GM12878 (cell line): Measurements from ENCODE around the gene ZNF692. TPM values are rescaled to one million over a fixed set of nuclear protein-coding genes. Genes with fewer than 3 reads are reported as not detected.

Source experiments
- ATAC-seq: fragments of 200-7000 bp; cut with Tn5 transposase; 3 replicates; pipeline ENCODE4 v1.9.1; 2020; ENCODE audit warnings: mild to moderate bottlenecking, moderate library complexity
- BruUV-seq: library from RNA; stranded (reverse); fragments of 400-500 nt; replicated peaks from 2 replicates; lab custom pipeline; 2021; lab: Mats Ljungman, UMichigan
- CTCF ChIA-PET: fragments of 300-600 bp; sonication (Branson Sonifier 250); formaldehyde crosslinking; extraction: SDS; loops from one replicate; lab custom pipeline; 2021; ENCODE audit warnings: inconsistent platforms; lab: Yijun Ruan, JAX
- POLR2A ChIA-PET: fragments of 350-600 bp; formaldehyde crosslinking; extraction: SDS; loops from one replicate; lab custom pipeline; 2021; ENCODE audit warnings: inconsistent platforms; lab: Charles Lee
- RAD21 ChIA-PET: fragments of 300-600 bp; sonication (Branson Sonifier 250); formaldehyde crosslinking; loops from one replicate; lab custom pipeline; 2023; ENCODE audit warnings: antibody characterized with exemption; ENCODE audit not compliant: unreplicated experiment; lab: Charles Lee
- SMC1A ChIA-PET: fragments of 300-600 bp; sonication (Branson Sonifier 250); formaldehyde crosslinking; loops from one replicate; lab custom pipeline; 2023; ENCODE audit not compliant: unreplicated experiment, uncharacterized antibody; lab: Charles Lee
- DNase-seq: peaks from one replicate; pipeline ENCODE4 v3.0.0-alpha.2; 2011; ENCODE audit warnings: low read depth, low spot score
- FAIRE-seq: peaks from 3 replicates; lab custom pipeline; 2011; peaks lifted over from hg19 to GRCh38; lab: Jason Lieb, UNC
- H2AFZ ChIP-seq: 2 replicates; pipeline ENCODE4 v1.6.0; 2011; ENCODE audit warnings: low read depth, low read length, control low read depth; ENCODE audit not compliant: control insufficient read depth
- H3K27ac ChIP-seq: 2 replicates; pipeline ENCODE4 v1.5.1; 2011; ENCODE audit warnings: control low read depth; ENCODE audit not compliant: control insufficient read depth, insufficient read depth
- H3K27me3 ChIP-seq, 2 experiments: replicated peaks in 1 of 2; 2 replicates each; pipeline versions ENCODE4 v1.6.0 to v1.6.1; 2011; ENCODE audit warnings: low read length in 1 of 2; ENCODE audit not compliant: control insufficient read depth in 2 of 2, insufficient read depth in 2 of 2
- H3K36me3 ChIP-seq, 2 experiments: 2 replicates each; pipeline ENCODE4 v1.5.1; 2011; ENCODE audit warnings: low read length in 1 of 2; ENCODE audit not compliant: control insufficient read depth in 2 of 2, insufficient read depth in 2 of 2
- H3K4me1 ChIP-seq: 2 replicates; pipeline ENCODE4 v1.6.1; 2011; ENCODE audit warnings: mild to moderate bottlenecking, low read length, moderate library complexity, mixed read lengths; ENCODE audit not compliant: control insufficient read depth, insufficient read depth
- H3K4me2 ChIP-seq: 2 replicates; pipeline ENCODE4 v1.6.0; 2011; ENCODE audit warnings: control low read depth; ENCODE audit not compliant: control insufficient read depth, insufficient read depth
- H3K4me3 ChIP-seq: fragments of 200-600 bp; sonication (generic); 2 replicates; pipeline ENCODE4 v1.5.1; 2016
- H3K79me2 ChIP-seq: 2 replicates; pipeline ENCODE4 v1.6.0; 2011; ENCODE audit warnings: low read length; ENCODE audit not compliant: control insufficient read depth, insufficient read depth
- H3K9ac ChIP-seq: 2 replicates; pipeline ENCODE4 v1.8.0; 2011; ENCODE audit warnings: low read length, control low read depth, mixed read lengths; ENCODE audit not compliant: control insufficient read depth, insufficient read depth
- H3K9me3 ChIP-seq: replicated peaks from 3 replicates; pipeline ENCODE4 v1.5.1; 2011; ENCODE audit warnings: mild to moderate bottlenecking, low read length; ENCODE audit not compliant: control insufficient read depth, insufficient read depth
- H4K20me1 ChIP-seq: 2 replicates; pipeline ENCODE4 v1.6.0; 2011; ENCODE audit not compliant: control insufficient read depth, insufficient read depth
- CREB1 ChIP-seq: IDR thresholded peaks from 2 replicates; pipeline ENCODE4 v1.6.1; 2012; ENCODE audit warnings: low read depth, mild to moderate bottlenecking, inconsistent platforms
- GABPA ChIP-seq: IDR thresholded peaks from 2 replicates; pipeline ENCODE4 v1.6.1; 2014; ENCODE audit warnings: antibody characterized with exemption, low read depth, mild to moderate bottlenecking, inconsistent platforms
- HCFC1 ChIP-seq: fragments of 150-350 bp; IDR thresholded peaks from 2 replicates; pipeline ENCODE4 v1.6.1; 2014; ENCODE audit warnings: low read length
- IKZF1 ChIP-seq: fragments of 450-650 bp; conservative IDR thresholded peaks from 2 replicates; pipeline ENCODE4 v1.6.1; 2017; ENCODE audit warnings: antibody characterized with exemption, mild to moderate bottlenecking
- NFIC ChIP-seq: IDR thresholded peaks from 2 replicates; pipeline ENCODE4 v1.6.1; 2012; ENCODE audit warnings: low read depth, mild to moderate bottlenecking, inconsistent platforms, low read length, moderate library complexity
- PKNOX1 ChIP-seq: fragments of 450-650 bp; IDR thresholded peaks from 2 replicates; pipeline ENCODE4 v1.6.1; 2016; ENCODE audit warnings: mild to moderate bottlenecking
- PML ChIP-seq: IDR thresholded peaks from 2 replicates; pipeline ENCODE4 v1.6.1; 2012; ENCODE audit warnings: low read length, inconsistent platforms
- POLR2A ChIP-seq: IDR thresholded peaks from 2 replicates; pipeline ENCODE4 v1.6.1; 2011; ENCODE audit warnings: low read depth, mild to moderate bottlenecking, low read length
- POLR2AphosphoS2 ChIP-seq: IDR thresholded peaks from 2 replicates; pipeline ENCODE4 v1.6.1; 2011; ENCODE audit warnings: low read depth, mild to moderate bottlenecking, low read length, improper control_type of control experiment, moderate library complexity
- SMAD1 ChIP-seq: fragments of 450-650 bp; IDR thresholded peaks from 2 replicates; pipeline ENCODE4 v1.6.1; 2018; ENCODE audit warnings: mild to moderate bottlenecking, low read depth; ENCODE audit not compliant: partially characterized antibody
- TAF1 ChIP-seq: IDR thresholded peaks from 2 replicates; pipeline ENCODE4 v1.6.1; 2011; ENCODE audit warnings: mild to moderate bottlenecking, low read depth, low read length, borderline replicate concordance
- TCF12 ChIP-seq: IDR thresholded peaks from 2 replicates; pipeline ENCODE4 v1.6.1; 2011; ENCODE audit warnings: low read depth, mild to moderate bottlenecking, low read length
- WRNIP1 ChIP-seq: IDR thresholded peaks from 2 replicates; pipeline ENCODE4 v1.6.1; 2011; ENCODE audit warnings: low read depth, low read length, improper control_type of control experiment, borderline replicate concordance
- ZBTB11 ChIP-seq: fragments of 450-650 bp; formaldehyde crosslinking; IDR thresholded peaks from 2 replicates; pipeline ENCODE4 v1.5.0; 2022; ENCODE audit warnings: mild to moderate bottlenecking, missing genetic modification characterization
- WGBS: methylation state at CpG from one replicate; pipeline ENCODE4 v1.1.6; 2016; ENCODE audit warnings: low lambda C conversion rate; ENCODE audit not compliant: insufficient replicate concordance, insufficient coverage; ENCODE audit errors: missing lambda C conversion rate; 5-methylcytosine and 5-hydroxymethylcytosine counted together
- in situ Hi-C: fragments of 300-500 bp; cut with MboI; formaldehyde crosslinking; loops from 9 replicates; pipeline ENCODE4 v1.14.3; 2018; ENCODE audit warnings: mixed read lengths
- intact Hi-C: fragments of 100-400 bp; cut with micrococcal nuclease; formaldehyde crosslinking; loops from one replicate; pipeline ENCODE4 v1.14.2; 2022; ENCODE audit not compliant: unreplicated experiment
- polyA plus RNA-seq, 11 experiments: library from polyadenylated mRNA; depleted of rRNA in 4 of 11; unstranded in 6 of 11; stranded (reverse) in 5 of 11; fragments of >200 nt; fragmentation: Nextera tagmentation in 4 of 11; fragmentation: Illumina TruSeq in 1 of 11; extraction: Ambion mirVana in 4 of 11; extraction: Trizol in 1 of 11; gene quantifications; 1 replicate in 1 of 11; 2 replicates in 10 of 11; pipeline versions ENCODE4 v1.2.1 to v1.2.3, GENCODE V29; 2011 to 2016; ENCODE audit warnings: inconsistent platforms in 2 of 11, missing spikeins in 2 of 11, low read depth in 1 of 11
- total RNA-seq, 4 experiments: library from RNA; depleted of rRNA in 3 of 4; stranded (reverse); fragments of >200 nt in 3 of 4; fragmentation: Illumina TruSeq in 1 of 4; extraction: Trizol in 1 of 4; gene quantifications; 2 replicates each; pipeline versions ENCODE4 v1.2.1 to v1.2.3, GENCODE V29; 2013 to 2021

Gene ZNF692
- total and polyA plus RNA-seq, 10 of the 15 experiments (the other 5 are each of a cell fraction or from before 2014, with no cell fraction given) = 5.3 to 76.6 (median 36.9) TPM

GRCh38 chr1:248851390-248851789, 7.5 kb downstream of the ZNF692 start:
- no TSS peak for BruUV-seq
- H2AFZ ChIP-seq = no peak overlapping the region
- ATAC-seq = no peak
- no peak for DNase-seq
- ChIA-PET CTCF (interaction anchor here (2.6 to 8.9 kb wide), 2 partner anchors 9 to 13 kb away, joined by 8 to 60 read pairs; partner anchors contain the start of gene ZNF672), RAD21 (no interaction called here), POLR2A (no interaction called here), SMC1A (no interaction called here)
- H4K20me1 ChIP-seq = no peaks in the 10 kb centered on the region
- H3K27me3 ChIP-seq = no peaks in the 10 kb centered on the region
- TF ChIP-seq GABPA = no peak
- TF ChIP-seq CREB1 = no peak
- no peak for TF ChIP-seq ZBTB11 (CRISPR knock-in tag)
- TF ChIP-seq SMAD1 = no peak
- no peak for TF ChIP-seq NFIC
- TF ChIP-seq POLR2A = peak; percentile 30; the same call in 1 of the 2 replicates
- 0 out of 2 replicates have a peak, but pooled peaks have one; percentile 17 for TF ChIP-seq PML
- TF ChIP-seq TCF12 = no peak
- no peak for TF ChIP-seq TAF1
- peak; percentile 77 for TF ChIP-seq PKNOX1
- TF ChIP-seq WRNIP1 = no peak
- TF ChIP-seq HCFC1 = no peak
- TF ChIP-seq POLR2AphosphoS2 = no peak; the same call in 1 of the 2 replicates
- no peak for TF ChIP-seq IKZF1
- H3K36me3 ChIP-seq = peaks cover 33 to 34% of the 10 kb centered on the region in 2 experiments; a peak in 3 of 4 replicates
- H3K9me3 ChIP-seq = no peaks in the 10 kb centered on the region
- H3K27ac ChIP-seq = no peak overlapping the region
- WGBS = 77% methylated on average over 2 of the region's 2 CpGs
- H3K79me2 ChIP-seq = peaks cover 5% of the 10 kb centered on the region; the same call in 1 of the 2 replicates
- no peak for FAIRE-seq
- H3K4me3 ChIP-seq = no peak overlapping the region
- intact Hi-C loops (no loop called here), in situ Hi-C loops (no loop called here)
- no peak overlapping the region for H3K9ac ChIP-seq
- H3K4me2 ChIP-seq = no peak overlapping the region
- peaks cover 17% of the 10 kb centered on the region for H3K4me1 ChIP-seq
